Panc1 (cell line): ENCODE measurements around the gene PTS. TPM values are rescaled to one million over a fixed set of nuclear protein-coding genes. Genes with fewer than 3 reads are reported as not detected.

Source experiments
- ATAC-seq: fragments of 200-7000 bp; cut with Tn5 transposase; 2 replicates; pipeline ENCODE4 v1.9.1; 2020; ENCODE audit warnings: mild to moderate bottlenecking, moderate library complexity
- BruUV-seq: library from RNA; stranded (reverse); fragments of 400-500 nt; replicated peaks from 2 replicates; lab custom pipeline; 2021; lab: Mats Ljungman, UMichigan
- CTCF ChIA-PET: fragments of 300-600 bp; sonication (Branson Sonifier 250); formaldehyde crosslinking; loops from one replicate; lab custom pipeline; 2022; ENCODE audit warnings: antibody characterized with exemption; lab: Charles Lee
- POLR2A ChIA-PET: fragments of 300-600 bp; sonication (Branson Sonifier 250); formaldehyde crosslinking; loops from one replicate; lab custom pipeline; 2022; ENCODE audit warnings: antibody characterized with exemption; lab: Charles Lee
- DNase-seq: peaks from one replicate; pipeline ENCODE4 v3.0.0-alpha.2; 2010; ENCODE audit warnings: low read depth, low spot score
- H3K27ac ChIP-seq: 2 replicates; pipeline ENCODE4 v1.5.1; 2011; ENCODE audit warnings: mild to moderate bottlenecking, low read length, inconsistent platforms
- H3K27me3 ChIP-seq: fragments of 200-500 bp; sonication (Bioruptor generic); 2 replicates; pipeline ENCODE4 v1.6.0; 2014; ENCODE audit warnings: low read length, inconsistent platforms; ENCODE audit not compliant: control insufficient read depth, insufficient read depth
- H3K36me3 ChIP-seq: fragments of 200-500 bp; sonication (Bioruptor generic); 2 replicates; pipeline ENCODE4 v1.5.1; 2014; ENCODE audit warnings: inconsistent platforms, mild to moderate bottlenecking, low read length, moderate library complexity; ENCODE audit not compliant: control insufficient read depth, insufficient read depth
- H3K4me1 ChIP-seq: 2 replicates; pipeline ENCODE4 v1.5.1; 2011; ENCODE audit warnings: inconsistent platforms, mild to moderate bottlenecking, low read length, moderate library complexity; ENCODE audit not compliant: control insufficient read depth, insufficient read depth
- H3K4me3 ChIP-seq, 2 experiments: 2 replicates each; pipeline ENCODE4 v1.5.1; 2011 to 2012; ENCODE audit warnings: low read depth in 2 of 2, low read length in 2 of 2, mild to moderate bottlenecking in 2 of 2, inconsistent platforms in 1 of 2, moderate library complexity in 1 of 2
- H3K9me3 ChIP-seq: fragments of 200-500 bp; sonication (Bioruptor generic); 2 replicates; pipeline ENCODE4 v1.5.1; 2014; ENCODE audit warnings: low read depth, mild to moderate bottlenecking, inconsistent platforms, low read length, moderate library complexity; ENCODE audit not compliant: control insufficient read depth, insufficient read depth
- POLR2AphosphoS5 ChIP-seq: IDR thresholded peaks from 2 replicates; pipeline ENCODE4 v1.6.1; 2012; ENCODE audit warnings: mild to moderate bottlenecking, low read depth, low read length, moderate library complexity
- SIN3A ChIP-seq: IDR thresholded peaks from 2 replicates; pipeline ENCODE4 v1.6.1; 2012; ENCODE audit warnings: low read depth, mild to moderate bottlenecking, low read length, moderate library complexity, borderline replicate concordance; ENCODE audit not compliant: insufficient read depth
- TCF7L2 ChIP-seq: IDR thresholded peaks from 2 replicates; pipeline ENCODE4 v1.6.1; 2011; ENCODE audit warnings: mild to moderate bottlenecking, low read depth, low read length, inconsistent platforms
- in situ Hi-C: cut with HindIII; loops from 2 replicates; pipeline ENCODE4 v1.10.0; 2016; ENCODE audit warnings: low sequenced_read_pairs, low pct_unique_long_range_greater_than_20kb
- intact Hi-C: fragments of 100-400 bp; cut with micrococcal nuclease; formaldehyde crosslinking; loops from one replicate; pipeline ENCODE4 v1.10.0; 2022; ENCODE audit not compliant: unreplicated experiment
- total RNA-seq: library from RNA; stranded (reverse); gene quantifications from one replicate; pipeline ENCODE4 v1.2.1, GENCODE V29; 2021; ENCODE audit not compliant: unreplicated experiment
- TF ChIP-seq, protein P1 (sequence below), 2 experiments: IDR thresholded peaks; 2 replicates each; pipeline ENCODE4 v1.6.1; 2011 to 2012; ENCODE audit warnings: low read depth in 2 of 2, control low read depth in 1 of 2, low read length in 1 of 2, mild to moderate bottlenecking in 1 of 2, moderate library complexity in 1 of 2; ENCODE audit not compliant: insufficient read depth in 1 of 2
- TF ChIP-seq, protein P2 (sequence below): fragments of 450-650 bp; IDR thresholded peaks from 2 replicates; pipeline ENCODE4 v1.5.1; 2017; ENCODE audit warnings: mild to moderate bottlenecking

Gene PTS
- total RNA-seq, 1 experiment from 2014 or later = 64.2 TPM

DNA sequence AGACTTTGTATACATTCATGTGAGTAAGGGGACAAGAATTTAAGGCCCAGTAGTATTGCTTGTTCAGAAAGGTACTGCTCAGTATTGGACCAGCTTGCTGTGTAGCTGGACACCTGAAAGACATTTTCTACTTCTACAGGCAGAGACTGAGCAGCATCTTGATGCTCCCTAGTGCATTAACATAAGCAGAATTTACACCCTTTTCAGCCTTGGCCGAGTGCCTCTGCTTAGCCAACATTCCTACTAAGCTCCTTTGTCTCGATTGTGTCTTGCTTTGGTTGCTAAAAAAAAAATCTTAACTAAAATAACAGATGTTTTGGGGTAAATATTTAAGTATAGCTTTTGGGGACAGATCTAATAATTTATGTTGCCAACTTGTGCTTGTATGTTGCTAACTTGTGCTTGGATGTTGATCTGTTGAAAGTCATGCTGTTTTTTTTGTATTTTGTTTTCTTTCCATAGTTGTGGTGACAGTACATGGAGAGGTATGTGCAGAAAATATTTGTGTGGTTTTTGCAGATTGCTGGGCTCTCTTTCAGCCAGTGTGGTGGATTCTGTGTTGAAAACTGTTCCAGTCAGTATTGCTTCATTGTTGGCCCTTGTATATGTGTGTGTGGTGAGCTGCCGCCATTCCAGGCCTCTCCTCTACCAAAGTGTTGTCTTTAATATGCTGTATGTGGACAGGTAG, 3.7 kb downstream of the PTS start:
- Histone ChIP-seq H3K4me3 (no peak overlapping the region), H3K9me3 (no peaks in the 10 kb centered on the region), H3K27ac (no peak overlapping the region), H3K27me3 (no peaks in the 10 kb centered on the region), H3K4me1 (peaks cover 7% of the 10 kb centered on the region), H3K36me3 (peaks cover 15% of the 10 kb centered on the region)
- CTCF ChIA-PET = no interaction called here
- BruUV-seq = no TSS peak
- no peak for TF ChIP-seq TCF7L2
- in situ Hi-C loops (no loop called here), intact Hi-C loops (loop anchor here (10.0 kb wide), 1 partner anchor 1055 kb away; no protein-coding TSS in a partner anchor)
- no peak for DNase-seq
- POLR2A ChIA-PET = interaction anchor here (0.6 kb wide), 1 partner anchor 334 kb away, joined by 3 read pairs; no protein-coding TSS in a partner anchor
- ATAC-seq = no peak

DNA sequence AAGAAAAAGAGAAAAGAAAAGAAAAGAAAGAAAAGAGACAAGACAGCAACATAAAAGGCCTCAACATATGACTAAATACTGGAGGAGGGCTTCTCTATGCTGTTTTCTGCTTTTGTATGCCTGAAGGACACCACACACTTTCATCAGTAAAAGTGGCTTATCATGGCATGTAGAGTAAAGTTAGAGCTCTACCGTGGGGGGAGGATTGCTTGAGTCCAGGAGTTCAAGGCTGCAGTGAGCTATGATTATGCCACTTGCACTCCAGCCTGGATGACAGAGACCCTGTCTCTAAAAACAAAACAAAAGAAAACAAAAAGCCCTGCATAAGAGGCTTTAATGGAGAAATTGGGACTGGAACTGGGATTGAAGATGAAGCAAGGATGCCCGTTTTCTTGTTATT, 5.7 kb downstream of the PTS start:
- TF ChIP-seq, protein P1, sequence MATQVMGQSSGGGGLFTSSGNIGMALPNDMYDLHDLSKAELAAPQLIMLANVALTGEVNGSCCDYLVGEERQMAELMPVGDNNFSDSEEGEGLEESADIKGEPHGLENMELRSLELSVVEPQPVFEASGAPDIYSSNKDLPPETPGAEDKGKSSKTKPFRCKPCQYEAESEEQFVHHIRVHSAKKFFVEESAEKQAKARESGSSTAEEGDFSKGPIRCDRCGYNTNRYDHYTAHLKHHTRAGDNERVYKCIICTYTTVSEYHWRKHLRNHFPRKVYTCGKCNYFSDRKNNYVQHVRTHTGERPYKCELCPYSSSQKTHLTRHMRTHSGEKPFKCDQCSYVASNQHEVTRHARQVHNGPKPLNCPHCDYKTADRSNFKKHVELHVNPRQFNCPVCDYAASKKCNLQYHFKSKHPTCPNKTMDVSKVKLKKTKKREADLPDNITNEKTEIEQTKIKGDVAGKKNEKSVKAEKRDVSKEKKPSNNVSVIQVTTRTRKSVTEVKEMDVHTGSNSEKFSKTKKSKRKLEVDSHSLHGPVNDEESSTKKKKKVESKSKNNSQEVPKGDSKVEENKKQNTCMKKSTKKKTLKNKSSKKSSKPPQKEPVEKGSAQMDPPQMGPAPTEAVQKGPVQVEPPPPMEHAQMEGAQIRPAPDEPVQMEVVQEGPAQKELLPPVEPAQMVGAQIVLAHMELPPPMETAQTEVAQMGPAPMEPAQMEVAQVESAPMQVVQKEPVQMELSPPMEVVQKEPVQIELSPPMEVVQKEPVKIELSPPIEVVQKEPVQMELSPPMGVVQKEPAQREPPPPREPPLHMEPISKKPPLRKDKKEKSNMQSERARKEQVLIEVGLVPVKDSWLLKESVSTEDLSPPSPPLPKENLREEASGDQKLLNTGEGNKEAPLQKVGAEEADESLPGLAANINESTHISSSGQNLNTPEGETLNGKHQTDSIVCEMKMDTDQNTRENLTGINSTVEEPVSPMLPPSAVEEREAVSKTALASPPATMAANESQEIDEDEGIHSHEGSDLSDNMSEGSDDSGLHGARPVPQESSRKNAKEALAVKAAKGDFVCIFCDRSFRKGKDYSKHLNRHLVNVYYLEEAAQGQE (IDR thresholded peaks at IDR 0.05; ENCODE audit: insufficient read depth in 1 of 2, low read depth in 2 of 2, low read length in 1 of 2) = no peak
- TF ChIP-seq, protein P2, sequence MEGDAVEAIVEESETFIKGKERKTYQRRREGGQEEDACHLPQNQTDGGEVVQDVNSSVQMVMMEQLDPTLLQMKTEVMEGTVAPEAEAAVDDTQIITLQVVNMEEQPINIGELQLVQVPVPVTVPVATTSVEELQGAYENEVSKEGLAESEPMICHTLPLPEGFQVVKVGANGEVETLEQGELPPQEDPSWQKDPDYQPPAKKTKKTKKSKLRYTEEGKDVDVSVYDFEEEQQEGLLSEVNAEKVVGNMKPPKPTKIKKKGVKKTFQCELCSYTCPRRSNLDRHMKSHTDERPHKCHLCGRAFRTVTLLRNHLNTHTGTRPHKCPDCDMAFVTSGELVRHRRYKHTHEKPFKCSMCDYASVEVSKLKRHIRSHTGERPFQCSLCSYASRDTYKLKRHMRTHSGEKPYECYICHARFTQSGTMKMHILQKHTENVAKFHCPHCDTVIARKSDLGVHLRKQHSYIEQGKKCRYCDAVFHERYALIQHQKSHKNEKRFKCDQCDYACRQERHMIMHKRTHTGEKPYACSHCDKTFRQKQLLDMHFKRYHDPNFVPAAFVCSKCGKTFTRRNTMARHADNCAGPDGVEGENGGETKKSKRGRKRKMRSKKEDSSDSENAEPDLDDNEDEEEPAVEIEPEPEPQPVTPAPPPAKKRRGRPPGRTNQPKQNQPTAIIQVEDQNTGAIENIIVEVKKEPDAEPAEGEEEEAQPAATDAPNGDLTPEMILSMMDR = no peak
- TF ChIP-seq SIN3A = no peak
- TF ChIP-seq TCF7L2 = no peak
- no peak for TF ChIP-seq POLR2AphosphoS5
- CTCF ChIA-PET = no interaction called here
- intact Hi-C loops (no loop called here), in situ Hi-C loops (no loop called here)
- Histone ChIP-seq H3K4me3 (no peak overlapping the region), H3K36me3 (peaks cover 19% of the 10 kb centered on the region), H3K4me1 (peaks cover 5% of the 10 kb centered on the region), H3K27me3 (no peaks in the 10 kb centered on the region), H3K9me3 (no peaks in the 10 kb centered on the region), H3K27ac (no peak overlapping the region)
- BruUV-seq = no TSS peak
- no peak for ATAC-seq
- POLR2A ChIA-PET = no interaction called here
- no peak for DNase-seq

DNA sequence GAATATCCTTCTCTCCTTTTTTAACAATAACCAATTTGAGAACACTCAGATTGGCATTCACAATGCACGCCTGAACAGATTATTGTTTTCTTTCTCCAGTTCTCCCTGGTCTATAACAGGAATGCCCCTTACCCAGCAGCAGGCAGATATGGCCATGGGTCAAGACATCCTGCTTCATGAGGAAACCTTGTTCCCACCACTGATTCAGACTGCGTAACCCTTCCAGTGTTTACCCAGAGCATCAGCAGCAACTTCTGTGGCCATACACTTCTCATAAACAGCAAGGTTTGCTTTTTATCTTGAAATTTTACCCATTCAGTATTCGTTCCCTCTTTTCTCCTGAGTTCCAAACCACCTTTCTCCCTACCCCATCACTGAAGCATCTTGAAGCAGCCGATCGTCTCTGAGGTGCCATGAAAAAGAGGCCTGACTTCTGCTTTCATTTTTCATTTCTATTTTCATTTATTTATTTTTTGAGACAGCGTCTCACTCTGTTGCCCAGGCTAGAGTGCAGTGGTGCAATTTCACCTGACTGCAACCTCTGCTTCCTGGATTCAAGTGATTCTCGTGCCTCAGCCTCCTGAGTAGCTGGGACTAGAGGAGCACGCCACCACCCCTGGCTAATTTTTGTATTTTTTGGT, 9.6 kb downstream of the PTS start:
- ATAC-seq (no peak), DNase-seq (no peak)
- Histone ChIP-seq H3K4me1 (peaks cover 3% of the 10 kb centered on the region), H3K36me3 (peaks cover 17% of the 10 kb centered on the region), H3K9me3 (no peaks in the 10 kb centered on the region), H3K27me3 (no peaks in the 10 kb centered on the region), H3K27ac (no peak overlapping the region), H3K4me3 (no peak overlapping the region)
- no TSS peak for BruUV-seq
- TF ChIP-seq TCF7L2 (no peak), POLR2AphosphoS5 (no peak), SIN3A (no peak)
- TF ChIP-seq, protein P2 = no peak
- TF ChIP-seq, protein P1 (IDR thresholded peaks at IDR 0.05; ENCODE audit: insufficient read depth in 1 of 2, low read depth in 2 of 2, low read length in 1 of 2) = no peak
- POLR2A ChIA-PET = no interaction called here
- CTCF ChIA-PET = no interaction called here
- intact Hi-C loops = no loop called here
- in situ Hi-C loops = no loop called here
